HG03342 (cell line): ENCODE data around the gene TBC1D14.
"Not testable (repeated sequence)": the region's sequence is repeated elsewhere in the genome, so short reads cannot be mapped to it uniquely, and the experiment has no call there.

Experiments
- ATAC-seq: cut with Tn5 transposase; IDR thresholded peaks from one replicate; pipeline ENCODE4 v1.9.1; 2021; ENCODE audit warnings: mild to moderate bottlenecking, moderate library complexity; ENCODE audit not compliant: unreplicated experiment

TBC1D14 gene

DNA sequence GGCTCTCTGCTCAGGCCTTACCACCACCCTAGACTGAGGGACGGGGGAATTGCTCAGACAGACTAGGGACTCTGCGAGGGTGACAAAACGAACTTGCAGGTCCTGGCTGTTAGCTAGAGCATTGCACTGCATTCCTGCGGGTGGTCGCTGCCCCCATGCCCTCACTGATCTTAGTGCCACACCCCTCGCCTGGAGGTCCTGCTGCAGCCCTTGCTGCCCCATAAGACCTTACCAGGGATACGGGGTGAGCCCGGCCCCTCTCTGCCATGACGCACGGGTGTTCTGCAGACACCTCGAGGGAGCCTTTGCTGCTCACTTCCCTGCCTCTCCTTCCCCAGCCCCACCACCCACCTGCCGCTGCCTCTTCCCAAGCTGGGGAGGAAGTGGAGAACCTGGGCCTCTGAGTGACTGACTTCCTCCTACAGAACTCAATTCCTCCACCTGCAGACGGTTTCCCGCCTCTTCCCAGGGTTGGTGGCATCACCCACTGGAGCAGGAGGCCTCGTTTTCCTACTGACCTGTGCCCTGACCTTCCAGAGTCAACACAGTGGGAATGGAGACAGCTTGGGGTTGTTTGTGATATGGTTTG lies 19.8 kb upstream of the TBC1D14 start:
- no peak for ATAC-seq

DNA sequence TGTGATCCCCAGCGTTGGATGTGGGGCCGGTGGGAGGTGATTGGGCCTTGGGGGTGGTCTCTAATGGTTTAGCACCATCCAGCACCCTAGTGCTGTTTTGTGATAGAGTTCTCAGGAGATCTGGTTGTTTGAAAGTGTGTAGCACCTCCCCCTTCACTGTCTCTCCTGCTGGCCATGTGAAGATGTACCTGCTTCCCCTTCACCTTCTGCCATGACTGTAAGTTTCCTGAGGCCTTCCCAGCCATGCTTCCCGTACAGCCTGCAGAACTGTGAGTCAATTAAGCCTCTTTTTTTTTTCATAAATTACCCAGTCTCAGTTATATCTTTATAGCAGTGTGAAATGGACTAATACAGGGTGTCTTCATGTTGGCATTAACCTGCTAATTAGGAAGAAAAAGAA lies 19.3 kb upstream of the TBC1D14 start:
- ATAC-seq = no peak

GRCh38 chr4:6890971-6891370 lies 18.7 kb upstream of the TBC1D14 start:
- not testable (repeated sequence) for ATAC-seq

GRCh38 chr4:6891436-6892170 lies 18.0 kb upstream of the TBC1D14 start:
- no peak for ATAC-seq

DNA sequence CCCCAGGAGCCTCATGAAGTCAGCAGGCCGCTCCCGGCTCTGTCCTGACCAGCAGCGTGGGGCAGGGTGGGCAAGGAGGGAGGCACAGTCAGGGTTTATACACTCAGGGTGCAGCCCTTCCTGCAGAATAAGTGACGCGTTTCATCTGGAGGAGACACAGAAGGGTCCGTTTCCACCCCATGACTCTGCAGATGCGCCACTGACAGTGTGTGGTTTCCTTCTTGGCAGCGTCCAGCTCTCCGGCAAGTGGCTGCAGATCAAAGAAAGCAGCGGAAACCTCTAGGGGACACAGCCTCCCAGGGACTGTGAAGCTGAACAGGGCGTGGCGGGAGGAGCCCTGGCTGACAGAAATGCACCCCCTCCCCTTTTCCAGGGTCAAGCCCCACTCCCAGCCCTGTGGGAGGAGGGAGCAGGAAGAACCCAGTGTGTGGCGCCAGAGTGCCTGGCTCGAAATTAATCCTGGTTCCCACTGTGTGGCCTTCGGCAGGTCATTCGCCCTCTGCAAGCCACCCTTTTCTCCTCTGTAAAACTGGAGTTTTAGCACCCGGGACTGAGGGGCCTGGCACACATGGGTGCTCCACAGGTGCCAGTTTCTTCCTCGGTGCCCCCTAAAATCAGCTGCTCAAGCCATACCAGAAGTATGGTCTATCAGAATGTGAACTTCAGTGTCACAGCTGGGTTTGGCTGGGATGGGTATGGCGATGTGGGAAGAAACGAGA lies 17.3 kb upstream of the TBC1D14 start:
- no peak for ATAC-seq

DNA sequence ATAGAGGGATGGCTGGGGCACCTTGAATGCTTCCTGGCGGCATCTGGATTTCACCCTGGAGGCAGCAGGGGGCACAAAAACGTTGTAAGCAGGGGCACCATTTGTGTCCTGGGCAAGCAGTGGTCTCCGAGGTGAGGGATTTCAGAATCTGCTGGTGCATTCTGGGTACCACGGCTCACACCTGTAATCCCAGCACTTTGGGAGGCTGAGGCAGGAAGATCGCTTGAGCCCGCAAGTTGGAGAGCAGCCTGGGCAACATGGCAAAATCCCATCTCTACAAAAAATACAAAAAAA lies 16.8 kb upstream of the TBC1D14 start:
- no peak for ATAC-seq

GRCh38 chr4:6893449-6894085 lies 16.1 kb upstream of the TBC1D14 start:
- no peak for ATAC-seq

DNA sequence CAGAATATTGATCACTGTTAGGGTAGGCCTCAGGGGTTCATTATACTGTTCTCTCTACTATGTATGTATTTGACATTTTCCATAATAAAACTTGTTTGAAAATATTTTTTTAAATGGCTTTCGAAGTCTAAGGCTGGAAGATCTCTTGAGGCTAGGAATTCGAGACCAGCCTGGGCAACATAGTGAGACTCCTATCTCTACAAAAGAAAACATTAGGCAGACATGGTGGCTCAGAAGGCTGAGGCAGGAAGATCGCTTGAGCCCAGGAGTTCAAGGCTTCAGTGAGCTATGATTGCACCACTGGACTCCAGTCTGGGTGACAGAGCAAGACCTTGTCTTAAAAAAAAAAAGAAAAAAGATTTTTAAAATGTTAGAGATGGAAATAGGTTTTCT lies 15.5 kb upstream of the TBC1D14 start:
- ATAC-seq = no peak

DNA sequence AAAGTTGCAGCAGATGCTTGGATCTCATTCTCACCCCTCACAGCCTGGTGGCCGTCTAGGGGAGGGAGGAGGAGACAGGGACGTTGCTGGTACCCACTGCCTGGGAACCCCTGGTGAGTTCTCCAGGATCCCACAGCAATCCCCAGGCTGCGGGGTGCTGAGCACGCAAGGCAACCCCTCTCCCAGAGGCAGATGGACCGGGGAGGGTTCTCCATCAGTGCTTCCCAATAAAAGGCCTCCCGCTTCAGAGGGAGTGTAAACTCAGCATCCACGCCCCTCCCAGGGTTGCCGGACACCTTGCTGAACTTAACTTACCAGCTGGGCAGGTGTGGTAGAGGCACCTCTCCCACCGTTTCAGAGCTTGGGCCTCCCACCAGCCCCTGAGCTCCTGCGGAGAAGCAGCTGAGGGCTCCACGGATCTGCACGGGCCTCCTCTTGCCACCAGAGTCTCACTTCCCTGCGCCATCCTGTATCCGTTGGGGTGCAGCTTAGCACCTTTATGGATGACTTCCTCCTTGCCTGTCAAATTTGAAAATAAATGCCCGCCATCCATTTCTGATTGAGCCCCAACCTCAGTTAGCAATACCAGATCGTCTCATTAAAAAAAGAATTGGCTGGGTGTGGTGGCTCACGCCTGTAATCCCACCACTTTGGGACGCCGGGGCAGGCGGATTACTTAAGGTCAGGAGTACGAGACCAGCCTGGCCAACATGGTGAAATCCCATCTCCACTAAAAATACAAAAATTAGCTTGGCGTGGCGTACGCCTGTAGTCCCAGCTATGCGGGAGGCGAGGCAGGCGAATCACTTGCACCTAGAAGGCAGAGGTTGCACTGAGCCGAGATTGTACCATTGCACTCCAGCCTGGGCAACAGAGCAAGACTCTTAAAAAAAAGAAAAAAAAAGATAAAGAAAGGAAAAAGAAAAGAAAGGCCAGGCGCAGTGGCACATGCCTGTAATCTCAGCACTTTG lies 14.8 kb upstream of the TBC1D14 start:
- ATAC-seq = no peak

DNA sequence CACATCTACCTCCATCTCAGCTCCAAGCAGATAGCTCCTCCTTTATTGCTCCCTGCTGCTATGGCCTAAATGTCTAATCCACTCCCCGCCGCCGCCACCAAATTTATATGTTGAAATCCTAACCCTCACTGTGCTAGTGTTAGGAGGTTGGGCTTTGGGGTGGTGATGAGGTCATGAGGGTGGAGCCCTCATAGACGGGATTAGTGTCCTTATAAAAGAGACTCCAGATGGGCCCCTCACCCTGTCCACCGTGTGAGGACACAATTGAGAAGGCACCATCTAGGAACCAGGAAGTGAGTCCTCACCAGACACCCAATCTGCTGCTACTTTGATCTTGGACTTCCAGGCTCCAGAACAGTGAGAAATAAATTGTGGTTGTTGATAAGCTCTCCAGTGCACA lies 13.6 kb upstream of the TBC1D14 start:
- ATAC-seq = no peak

DNA sequence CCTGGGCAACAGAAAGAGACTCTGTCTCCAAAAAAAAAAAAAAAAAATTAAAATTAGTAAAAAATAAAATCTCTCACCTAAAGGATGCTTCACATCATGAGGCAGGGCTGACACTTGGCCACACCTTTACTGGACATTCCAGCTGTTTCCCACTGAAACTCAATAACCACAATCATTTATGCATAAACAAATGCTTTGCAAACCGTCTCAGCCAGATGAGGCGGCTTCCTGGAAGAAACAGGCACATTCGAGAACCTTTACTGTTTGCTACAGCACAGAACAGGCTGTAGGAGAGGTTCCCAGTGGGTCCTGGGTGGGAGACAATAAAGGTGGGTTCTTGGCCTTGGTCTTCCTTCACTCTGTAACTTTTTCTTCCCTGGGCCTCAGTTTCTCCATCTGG lies 10.9 kb upstream of the TBC1D14 start:
- no peak for ATAC-seq

DNA sequence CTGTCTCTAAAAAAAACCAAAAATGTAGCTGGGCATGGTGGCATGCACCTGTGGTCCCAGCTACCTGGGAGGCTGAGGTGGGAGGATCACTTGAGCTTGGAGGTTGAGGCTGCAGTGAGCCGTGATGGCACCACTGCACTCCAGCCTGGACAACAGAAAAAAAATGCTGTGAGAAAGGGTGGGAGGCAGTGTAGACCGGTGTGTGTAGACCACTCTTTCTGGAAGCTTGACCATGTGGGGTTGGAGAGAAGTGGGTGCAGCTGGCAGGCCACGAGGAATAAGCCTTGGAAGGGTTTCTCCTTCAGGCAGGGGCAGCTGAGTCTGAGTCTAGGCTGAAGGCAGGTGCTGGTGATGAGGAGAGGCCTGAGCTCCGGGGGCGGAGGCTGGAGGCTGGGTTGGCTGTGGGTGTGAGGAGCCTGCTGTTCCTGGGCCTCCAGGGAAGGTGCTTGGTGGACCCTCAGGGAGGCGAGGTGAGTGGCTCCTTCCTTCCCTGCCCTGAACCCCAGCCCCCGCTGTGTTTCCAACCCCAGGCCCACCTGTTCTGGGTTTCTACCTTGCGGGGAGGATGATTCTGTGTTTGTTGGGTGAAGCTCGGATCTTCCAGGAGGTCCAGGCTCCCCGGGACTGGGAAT lies 9.3 kb upstream of the TBC1D14 start:
- ATAC-seq = no peak

- ATAC-seq = no peak
These were observed 8.7 kb upstream of the TBC1D14 start for GRCh38 chr4:6900956-6901355.

DNA sequence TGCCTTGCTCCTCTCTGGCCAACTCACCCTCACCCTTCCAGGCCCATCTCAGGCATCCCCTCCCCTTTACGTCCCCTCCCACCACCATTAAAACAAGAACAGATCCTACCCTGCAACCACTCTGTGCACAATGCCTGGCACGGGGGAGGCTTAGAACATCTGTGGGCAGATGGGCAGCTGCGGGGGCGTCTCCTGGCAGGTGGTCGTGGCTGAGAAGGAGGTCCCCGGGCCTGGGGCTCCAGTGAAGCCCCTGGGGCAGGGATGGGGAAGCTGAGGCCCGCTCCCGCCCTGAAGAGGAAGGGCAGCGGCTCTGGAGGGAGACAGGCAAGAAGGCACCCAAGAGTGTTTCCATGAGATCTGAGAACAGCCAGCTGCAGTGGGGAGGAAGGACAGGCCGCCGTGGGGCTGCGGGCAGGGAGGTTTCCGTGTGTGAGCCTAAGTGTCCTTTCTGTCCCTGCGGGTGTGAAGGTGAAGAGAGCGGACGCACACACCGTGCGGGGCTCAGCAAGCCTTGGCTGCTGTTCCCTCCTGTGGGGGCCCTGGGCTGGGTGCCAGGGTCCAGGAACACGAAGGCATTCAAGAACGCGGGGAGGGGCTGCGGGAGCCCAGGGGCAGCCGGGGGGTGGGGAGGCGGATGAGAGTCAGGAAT lies 7.8 kb upstream of the TBC1D14 start:
- ATAC-seq = no peak

- ATAC-seq = no peak
These were observed 7.1 kb upstream of the TBC1D14 start for GRCh38 chr4:6902318-6903042.

DNA sequence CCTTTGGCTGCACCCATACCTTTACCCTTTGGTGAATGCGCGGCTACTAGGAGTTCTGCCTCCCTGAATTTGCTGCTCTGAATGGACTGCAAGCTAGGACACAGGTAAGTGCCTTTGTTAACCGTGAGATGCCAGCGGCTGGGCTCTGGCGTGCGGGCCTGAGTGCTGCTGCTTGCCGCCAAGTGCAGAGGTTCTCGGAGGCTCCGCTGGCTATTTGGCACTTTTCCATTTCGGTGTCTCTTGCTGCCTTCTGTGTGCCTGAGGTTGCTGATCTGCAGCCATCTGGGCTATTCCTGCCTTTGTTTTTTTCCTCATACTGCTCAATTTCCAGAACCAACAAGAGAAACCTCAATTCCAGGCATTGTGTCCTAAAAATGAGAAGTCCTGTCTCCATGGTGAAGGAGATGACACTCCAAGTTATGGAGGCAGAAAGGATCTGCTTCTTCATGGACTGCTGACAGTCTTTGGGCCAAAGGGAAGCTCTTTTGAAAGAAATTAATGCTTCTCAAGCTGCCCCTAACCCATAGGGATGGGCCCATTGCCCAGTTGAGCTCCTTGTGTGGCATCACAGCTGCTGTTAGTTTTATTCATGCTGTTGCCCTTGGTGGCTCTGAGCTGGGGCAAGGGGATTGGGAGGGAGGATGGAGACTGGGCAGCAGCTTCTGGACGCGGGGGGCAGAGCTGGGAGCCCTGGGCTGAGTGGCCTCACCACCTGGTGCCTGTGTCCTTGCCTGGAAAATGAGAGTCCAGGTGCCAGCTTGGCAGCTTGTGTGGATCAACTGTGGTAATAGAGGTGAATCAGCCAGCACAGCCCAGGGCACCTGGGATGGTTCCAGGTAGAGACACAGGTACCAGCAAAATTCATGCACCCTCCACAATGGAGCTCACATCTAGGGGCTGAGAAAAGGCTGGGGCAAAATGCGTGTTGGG lies 3.8 kb upstream of the TBC1D14 start:
- no peak for ATAC-seq

DNA sequence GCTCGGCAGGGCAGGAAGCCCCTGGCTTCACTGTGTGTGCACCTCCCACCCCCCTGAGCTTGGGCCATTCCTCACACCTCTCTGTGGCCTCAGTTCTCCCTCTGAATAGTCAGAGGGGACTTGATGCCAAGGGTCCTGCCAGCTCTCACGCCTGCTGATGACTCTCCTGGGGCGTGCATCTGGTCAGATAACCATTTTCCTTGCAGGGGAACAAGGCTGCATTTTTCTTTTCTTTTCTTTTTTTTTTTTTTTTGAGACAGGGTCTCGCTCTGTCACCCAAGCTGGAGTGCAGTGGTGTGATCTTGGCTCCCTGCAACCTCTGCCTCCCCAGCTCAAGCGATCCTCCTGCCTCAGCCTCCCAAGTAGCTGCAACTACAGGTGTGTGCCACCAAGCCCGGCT lies 3.1 kb upstream of the TBC1D14 start:
- not testable (repeated sequence) for ATAC-seq

- ATAC-seq = no peak
These were observed 1.9 kb upstream of the TBC1D14 start for GRCh38 chr4:6907658-6908191.
